Uterus (tissue), 4 donors: ENCODE measurements around the gene MEIS2. TPM values are rescaled to one million over a fixed set of nuclear protein-coding genes. Genes with fewer than 3 reads are reported as not detected.
"Not testable (repeated sequence)": the region's sequence is repeated elsewhere in the genome, so short reads cannot be mapped to it uniquely, and the experiment has no call there.

ENCODE experiments used
- DNase-seq, 2 donors: peaks; one replicate each; pipeline ENCODE4 v3.0.0-alpha.2; 2019 to 2020
- H3K27ac ChIP-seq, 2 donors: fragments of 200-600 bp; sonication (generic); 1 replicate in 1 of 2; 2 replicates in 1 of 2; pipeline ENCODE4 v1.5.1; 2016 to 2018
- H3K27me3 ChIP-seq, 2 donors: fragments of 200-600 bp; sonication (generic); one replicate each; pipeline ENCODE4 v1.5.1; 2018 to 2019; ENCODE audit warnings: control low read depth in 1 of 2
- H3K36me3 ChIP-seq, 2 donors: fragments of 200-600 bp; sonication (generic); one replicate each; pipeline ENCODE4 v1.5.1; 2019; ENCODE audit warnings: control low read depth in 1 of 2
- H3K4me1 ChIP-seq, 2 donors: fragments of 200-600 bp; sonication (generic); one replicate each; pipeline ENCODE4 v1.5.1; 2018 to 2019; ENCODE audit warnings: control low read depth in 1 of 2
- H3K4me3 ChIP-seq, 2 donors: fragments of 200-600 bp; sonication (generic); 1 replicate in 1 of 2; 2 replicates in 1 of 2; pipeline ENCODE4 v1.5.1; 2018 to 2019; ENCODE audit warnings: mild to moderate bottlenecking in 1 of 2
- H3K9me3 ChIP-seq, 2 donors: fragments of 200-600 bp; sonication (generic); one replicate each; pipeline ENCODE4 v1.5.1; 2019; ENCODE audit warnings: control low read depth in 1 of 2
- POLR2A ChIP-seq, 2 donors: fragments of 450-650 bp; IDR thresholded peaks; one replicate each; pipeline ENCODE4 v1.6.1; 2016; ENCODE audit warnings: antibody characterized with exemption in 2 of 2, mild to moderate bottlenecking in 1 of 2, moderate library complexity in 1 of 2
- intact Hi-C: fragments of 100-400 bp; cut with DNase I; formaldehyde crosslinking; loops from one replicate; pipeline ENCODE4 v1.15.1; 2023; ENCODE audit warnings: low total_unique reads
- total RNA-seq, 4 donors: library from RNA; depleted of rRNA in 3 of 4; stranded (reverse); fragments of >200 nt in 3 of 4; gene quantifications; one replicate each; pipeline versions ENCODE4 v1.1.0 to v1.2.4, GENCODE V29; 2014 to 2023
- TF ChIP-seq, protein P1 (sequence below), 4 experiments: fragments of 200-600 bp in 2 of 4; fragments of 450-650 bp in 2 of 4; sonication (generic) in 2 of 4; IDR thresholded peaks; one replicate each; pipeline ENCODE4 v1.5.1; 2016 to 2019; ENCODE audit warnings: antibody characterized with exemption in 4 of 4, mild to moderate bottlenecking in 2 of 4, moderate library complexity in 1 of 4
- donor health status: DM: yes; HTN: yes; CAD: no.

The MEIS2 gene
- total RNA-seq, 4 donors from 2014 or later: 84.0 to 184 (median 112) TPM

- Histone ChIP-seq H3K27ac (no peak overlapping the region), H3K4me1 (no peaks in the 10 kb centered on the region), H3K9me3 (no peaks in the 10 kb centered on the region), H3K4me3 (no peak overlapping the region), H3K36me3 (no peaks in the 10 kb centered on the region), H3K27me3 (no peaks in the 10 kb centered on the region)
- intact Hi-C loops: no loop called here
- TF ChIP-seq POLR2A (IDR thresholded peaks at IDR 0.05): no peak
- TF ChIP-seq, protein P1, sequence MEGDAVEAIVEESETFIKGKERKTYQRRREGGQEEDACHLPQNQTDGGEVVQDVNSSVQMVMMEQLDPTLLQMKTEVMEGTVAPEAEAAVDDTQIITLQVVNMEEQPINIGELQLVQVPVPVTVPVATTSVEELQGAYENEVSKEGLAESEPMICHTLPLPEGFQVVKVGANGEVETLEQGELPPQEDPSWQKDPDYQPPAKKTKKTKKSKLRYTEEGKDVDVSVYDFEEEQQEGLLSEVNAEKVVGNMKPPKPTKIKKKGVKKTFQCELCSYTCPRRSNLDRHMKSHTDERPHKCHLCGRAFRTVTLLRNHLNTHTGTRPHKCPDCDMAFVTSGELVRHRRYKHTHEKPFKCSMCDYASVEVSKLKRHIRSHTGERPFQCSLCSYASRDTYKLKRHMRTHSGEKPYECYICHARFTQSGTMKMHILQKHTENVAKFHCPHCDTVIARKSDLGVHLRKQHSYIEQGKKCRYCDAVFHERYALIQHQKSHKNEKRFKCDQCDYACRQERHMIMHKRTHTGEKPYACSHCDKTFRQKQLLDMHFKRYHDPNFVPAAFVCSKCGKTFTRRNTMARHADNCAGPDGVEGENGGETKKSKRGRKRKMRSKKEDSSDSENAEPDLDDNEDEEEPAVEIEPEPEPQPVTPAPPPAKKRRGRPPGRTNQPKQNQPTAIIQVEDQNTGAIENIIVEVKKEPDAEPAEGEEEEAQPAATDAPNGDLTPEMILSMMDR (IDR thresholded peaks at IDR 0.05): no peak
- DNase-seq: no peak
Measured at GRCh38 chr15:36996121-36996520, 104.2 kb downstream of the MEIS2 start.

DNA sequence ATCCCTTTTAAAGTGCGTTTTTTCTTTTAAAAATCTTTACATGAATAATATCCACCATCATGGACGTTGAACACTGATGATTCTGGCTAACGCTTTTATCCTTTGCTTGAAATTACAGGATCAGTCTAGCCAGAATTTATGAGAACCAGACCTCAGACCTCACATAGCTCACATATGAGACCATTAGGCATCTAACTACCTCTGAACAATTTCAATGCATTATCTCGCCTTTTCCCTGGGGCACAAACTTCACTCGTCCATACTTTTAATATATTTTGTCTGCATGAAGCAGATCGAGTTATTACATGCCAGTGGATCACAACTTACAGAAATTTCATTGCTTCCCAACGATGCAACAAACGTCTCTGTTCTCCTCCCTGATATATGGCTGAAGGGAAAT is 105.6 kb downstream of the MEIS2 start:
- H3K27me3 ChIP-seq: no peaks in the 10 kb centered on the region
- no peak for TF ChIP-seq POLR2A (IDR thresholded peaks at IDR 0.05)

DNA sequence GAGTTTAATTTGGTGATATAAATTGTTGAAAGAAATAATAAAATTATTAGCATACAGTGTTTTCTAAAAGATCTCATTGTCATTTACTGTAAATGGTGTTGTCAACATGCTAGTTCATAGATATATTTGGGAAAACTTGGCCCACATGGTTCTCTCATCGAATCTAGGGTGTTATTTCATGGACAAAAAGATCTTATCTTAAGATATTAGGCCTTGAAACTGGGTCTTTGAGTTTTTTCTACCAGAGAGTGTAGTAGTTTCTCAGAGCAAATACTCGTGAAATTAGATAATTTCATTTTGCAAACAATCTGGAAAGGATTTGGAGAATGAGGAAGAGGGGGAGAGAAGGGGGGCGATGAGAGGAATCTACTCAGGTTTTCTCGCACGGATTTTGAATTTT is 107.9 kb downstream of the MEIS2 start:
- Histone ChIP-seq H3K27ac (no peak overlapping the region), H3K4me3 (no peak overlapping the region), H3K27me3 (no peaks in the 10 kb centered on the region), H3K36me3 (no peaks in the 10 kb centered on the region), H3K4me1 (no peaks in the 10 kb centered on the region), H3K9me3 (no peaks in the 10 kb centered on the region)
- no peak for DNase-seq
- no peak for TF ChIP-seq POLR2A (IDR thresholded peaks at IDR 0.05)
- TF ChIP-seq, protein P1 (IDR thresholded peaks at IDR 0.05): no peak
- intact Hi-C loops: no loop called here

More for the DNA sequence above, 105.6 kb downstream of the MEIS2 start:
- intact Hi-C loops: no loop called here
- no peaks in the 10 kb centered on the region for H3K4me1 ChIP-seq
- no peak overlapping the region for H3K4me3 ChIP-seq
- H3K9me3 ChIP-seq: no peaks in the 10 kb centered on the region
- DNase-seq: no peak
- no peaks in the 10 kb centered on the region for H3K36me3 ChIP-seq
- H3K27ac ChIP-seq: no peak overlapping the region

DNA sequence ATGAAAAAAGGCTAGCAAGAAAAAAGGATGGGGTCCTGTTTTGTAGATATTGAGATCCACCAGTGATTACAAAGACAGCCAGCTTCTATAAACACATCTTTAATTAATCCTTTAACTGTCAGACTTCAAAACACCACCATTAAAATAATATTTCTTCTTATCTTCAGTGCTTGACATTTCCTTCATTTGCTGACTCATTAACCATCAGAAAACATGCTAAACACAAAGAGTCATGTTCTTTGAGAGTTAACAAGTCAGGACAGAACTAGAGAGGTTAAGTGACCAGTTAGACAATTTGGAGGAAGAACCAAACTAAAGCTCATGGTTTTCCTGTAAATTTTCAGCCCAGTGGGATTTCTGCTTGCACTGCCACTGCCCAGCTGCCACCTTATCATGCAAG is 111.4 kb downstream of the MEIS2 start:
- intact Hi-C loops: no loop called here
- Histone ChIP-seq H3K27me3 (no peaks in the 10 kb centered on the region), H3K9me3 (peaks cover 0 to 4% of the 10 kb centered on the region in 2 donors), H3K27ac (no peak overlapping the region), H3K4me1 (no peaks in the 10 kb centered on the region), H3K36me3 (no peaks in the 10 kb centered on the region), H3K4me3 (no peak overlapping the region)
- no peak for DNase-seq
- TF ChIP-seq, protein P1 (IDR thresholded peaks at IDR 0.05): no peak
- no peak for TF ChIP-seq POLR2A (IDR thresholded peaks at IDR 0.05)

- DNase-seq: no peak
- TF ChIP-seq, protein P1 (IDR thresholded peaks at IDR 0.05): no peak
- TF ChIP-seq POLR2A (IDR thresholded peaks at IDR 0.05): no peak
- Histone ChIP-seq H3K4me1 (no peaks in the 10 kb centered on the region), H3K9me3 (peaks cover 0 to 4% of the 10 kb centered on the region in 2 donors), H3K27ac (no peak overlapping the region), H3K36me3 (no peaks in the 10 kb centered on the region), H3K4me3 (no peak overlapping the region), H3K27me3 (no peaks in the 10 kb centered on the region)
- intact Hi-C loops: no loop called here
Measured at GRCh38 chr15:36982430-36982829, 117.9 kb downstream of the MEIS2 start.

GRCh38 chr15:36980281-36980680 is 120.1 kb downstream of the MEIS2 start:
- H3K36me3 ChIP-seq, H3K27ac ChIP-seq, intact Hi-C loops, H3K27me3 ChIP-seq, DNase-seq, H3K4me1 ChIP-seq, H3K4me3 ChIP-seq, H3K9me3 ChIP-seq: not testable (repeated sequence)
